OCI-LY7 (cell line): ENCODE data around the gene THAP12. TPM values are rescaled to one million over a fixed set of nuclear protein-coding genes. Genes with fewer than 3 reads are reported as not detected.
"Not testable (repeated sequence)": the region's sequence is repeated elsewhere in the genome, so short reads cannot be mapped to it uniquely, and the experiment has no call there.

ENCODE experiments used
- BruUV-seq: library from RNA; stranded (reverse); fragments of 400-500 nt; replicated peaks from 2 replicates; lab custom pipeline; 2021; lab: Mats Ljungman, UMichigan
- CTCF ChIA-PET: fragments of 300-600 bp; sonication (Branson Sonifier 250); formaldehyde crosslinking; loops from one replicate; lab custom pipeline; 2022; ENCODE audit warnings: antibody characterized with exemption; ENCODE audit not compliant: unreplicated experiment; lab: Charles Lee
- POLR2A ChIA-PET: fragments of 300-600 bp; sonication (Branson Sonifier 250); formaldehyde crosslinking; loops from one replicate; lab custom pipeline; 2022; ENCODE audit warnings: antibody characterized with exemption; lab: Charles Lee
- DNase-seq: peaks from one replicate; pipeline ENCODE4 v3.0.0-alpha.2; 2015; ENCODE audit warnings: low spot score
- H2AFZ ChIP-seq: fragments of 200-600 bp; sonication (generic), shearing (Covaris generic); 2 replicates; pipeline ENCODE4 v1.6.1; 2014; ENCODE audit warnings: mild to moderate bottlenecking, antibody characterized with exemption, low read length, moderate library complexity
- H3K27ac ChIP-seq: fragments of 200-600 bp; sonication (generic); 2 replicates; pipeline ENCODE4 v1.5.1; 2014; ENCODE audit warnings: mixed run types, low read depth, mild to moderate bottlenecking, moderate library complexity, low read length, inconsistent platforms; ENCODE audit not compliant: poor library complexity, severe bottlenecking
- H3K36me3 ChIP-seq: fragments of 200-600 bp; sonication (generic); 2 replicates; pipeline ENCODE4 v1.6.1; 2014; ENCODE audit warnings: mild to moderate bottlenecking, antibody characterized with exemption, low read length, moderate library complexity, mixed read lengths; ENCODE audit not compliant: insufficient read depth
- H3K4me1 ChIP-seq: fragments of 200-600 bp; sonication (generic); 2 replicates; pipeline ENCODE4 v1.5.1; 2014; ENCODE audit warnings: mild to moderate bottlenecking, low read length; ENCODE audit not compliant: insufficient read depth, poor library complexity, severe bottlenecking
- H3K4me2 ChIP-seq: fragments of 200-600 bp; sonication (generic); 2 replicates; pipeline ENCODE4 v1.6.1; 2014; ENCODE audit warnings: mild to moderate bottlenecking, low read length
- H3K4me3 ChIP-seq: fragments of 200-600 bp; sonication (generic); 2 replicates; pipeline ENCODE4 v1.5.1; 2014; ENCODE audit warnings: mild to moderate bottlenecking, low read depth, low read length; ENCODE audit not compliant: poor library complexity, severe bottlenecking
- H3K79me2 ChIP-seq: fragments of 200-600 bp; sonication (generic); 2 replicates; pipeline ENCODE4 v1.6.1; 2016; ENCODE audit warnings: low read depth, mild to moderate bottlenecking, low read length, moderate library complexity, mixed read lengths; ENCODE audit not compliant: insufficient read depth
- H3K9me2 ChIP-seq: fragments of 200-600 bp; sonication (generic); 2 replicates; pipeline ENCODE4 v1.6.1; 2016; ENCODE audit warnings: mild to moderate bottlenecking, low read length, mixed read lengths; ENCODE audit not compliant: insufficient read depth
- H3K9me3 ChIP-seq: fragments of 200-600 bp; sonication (generic); 2 replicates; pipeline ENCODE4 v1.6.1; 2014; ENCODE audit warnings: mild to moderate bottlenecking, mixed run types, low read length, mixed read lengths
- H4K20me1 ChIP-seq: fragments of 200-600 bp; sonication (generic); 2 replicates; pipeline ENCODE4 v1.6.1; 2014; ENCODE audit warnings: mild to moderate bottlenecking, antibody characterized with exemption, low read length, moderate library complexity, mixed read lengths; ENCODE audit not compliant: insufficient read depth
- CTCF ChIP-seq: fragments of 200-600 bp; sonication (generic); conservative IDR thresholded peaks from 2 replicates; pipeline ENCODE4 v1.5.1; 2014; ENCODE audit warnings: mild to moderate bottlenecking, antibody characterized with exemption, low read length, moderate library complexity, mixed read lengths
- EZH2phosphoT487 ChIP-seq: fragments of 200-600 bp; sonication (generic); IDR thresholded peaks from 2 replicates; pipeline ENCODE4 v1.6.1; 2018; ENCODE audit warnings: low read depth, borderline replicate concordance, mild to moderate bottlenecking, mixed run types, antibody characterized with exemption, low read length, moderate library complexity, mixed read lengths
- intact Hi-C: fragments of 100-400 bp; cut with micrococcal nuclease; formaldehyde crosslinking; loops from one replicate; pipeline ENCODE4 v1.10.0; 2022; ENCODE audit not compliant: unreplicated experiment
- total RNA-seq, 2 experiments: library from RNA; depleted of rRNA in 1 of 2; stranded (reverse); fragments of >200 nt in 1 of 2; shearing (Covaris generic) in 1 of 2; gene quantifications; 2 replicates each; pipeline ENCODE4 v1.2.3, GENCODE V29; 2014 to 2022

Gene THAP12
- total RNA-seq, 2 experiments from 2014 or later = 55.7 to 74.7 TPM

GRCh38 chr11:76327202-76327601, 53.7 kb downstream of the THAP12 start:
- ChIA-PET POLR2A (no interaction called here), CTCF (no interaction called here)
- DNase-seq = no peak
- H3K4me3 ChIP-seq = no peak overlapping the region
- no peaks in the 10 kb centered on the region for H3K9me3 ChIP-seq
- no peaks in the 10 kb centered on the region for H3K4me1 ChIP-seq
- BruUV-seq = no TSS peak
- H3K79me2 ChIP-seq = no peaks in the 10 kb centered on the region
- no peak for TF ChIP-seq EZH2phosphoT487
- no peak for TF ChIP-seq CTCF
- H3K4me2 ChIP-seq = no peak overlapping the region
- no peak overlapping the region for H2AFZ ChIP-seq
- no peaks in the 10 kb centered on the region for H3K36me3 ChIP-seq
- no peaks in the 10 kb centered on the region for H3K9me2 ChIP-seq
- intact Hi-C loops = no loop called here
- H4K20me1 ChIP-seq = no peaks in the 10 kb centered on the region
- H3K27ac ChIP-seq = no peak overlapping the region

- Histone ChIP-seq H3K4me3 (no peak overlapping the region), H3K9me3 (no peaks in the 10 kb centered on the region), H2AFZ (no peak overlapping the region), H3K36me3 (no peaks in the 10 kb centered on the region), H3K4me2 (no peak overlapping the region), H3K27ac (no peak overlapping the region), H3K9me2 (no peaks in the 10 kb centered on the region), H4K20me1 (no peaks in the 10 kb centered on the region), H3K79me2 (no peaks in the 10 kb centered on the region), H3K4me1 (no peaks in the 10 kb centered on the region)
- ChIA-PET CTCF (no interaction called here), POLR2A (interaction anchor here (1.1 kb wide), 1 partner anchor 130 kb away, joined by 3 read pairs; no protein-coding TSS in a partner anchor)
- intact Hi-C loops = no loop called here
- TF ChIP-seq EZH2phosphoT487 (no peak), CTCF (no peak)
- no peak for DNase-seq
- BruUV-seq = no TSS peak
These were observed 55.7 kb downstream of the THAP12 start for GRCh38 chr11:76325185-76325584.

- POLR2A ChIA-PET = no interaction called here
- TF ChIP-seq EZH2phosphoT487 (no peak), CTCF (no peak)
- no peaks in the 10 kb centered on the region for H3K9me3 ChIP-seq
- intact Hi-C loops = no loop called here
- H3K9me2 ChIP-seq = no peaks in the 10 kb centered on the region
- H2AFZ ChIP-seq = no peak overlapping the region
- H3K36me3 ChIP-seq = no peaks in the 10 kb centered on the region
- no peak overlapping the region for H3K4me2 ChIP-seq
- no peaks in the 10 kb centered on the region for H4K20me1 ChIP-seq
- CTCF ChIA-PET = no interaction called here
- DNase-seq = no peak
- no peaks in the 10 kb centered on the region for H3K79me2 ChIP-seq
- H3K27ac ChIP-seq = no peak overlapping the region
- no TSS peak for BruUV-seq
- H3K4me1 ChIP-seq = no peaks in the 10 kb centered on the region
- no peak overlapping the region for H3K4me3 ChIP-seq
These were observed 57.1 kb downstream of the THAP12 start for GRCh38 chr11:76323804-76324203.

- DNase-seq, CTCF ChIA-PET, H3K4me3 ChIP-seq, POLR2A ChIA-PET, intact Hi-C loops, H3K27ac ChIP-seq, H2AFZ ChIP-seq, H3K9me2 ChIP-seq, H4K20me1 ChIP-seq, H3K9me3 ChIP-seq, H3K79me2 ChIP-seq, H3K4me1 ChIP-seq, H3K36me3 ChIP-seq, BruUV-seq, H3K4me2 ChIP-seq: not testable (repeated sequence)
These were observed 57.6 kb downstream of the THAP12 start for GRCh38 chr11:76323375-76323774.
